Endothelial cell of umbilical vein (primary cell): ENCODE results near the gene STT3B. TPM values are rescaled to one million over a fixed set of nuclear protein-coding genes. Genes with fewer than 3 reads are reported as not detected.

Source experiments
- BruUV-seq: library from RNA; stranded (reverse); fragments of 400-500 nt; replicated peaks from 2 replicates; lab custom pipeline; 2021; lab: Mats Ljungman, UMichigan
- CTCF ChIA-PET: fragments of 300-600, 350-600 bp; sonication (Branson Sonifier 250); formaldehyde crosslinking; loops from one replicate; lab custom pipeline; 2021; ENCODE audit warnings: antibody characterized with exemption, inconsistent platforms; lab: Charles Lee
- POLR2A ChIA-PET: fragments of 300-600, 350-600 bp; sonication (Branson Sonifier 250); formaldehyde crosslinking; loops from one replicate; lab custom pipeline; 2021; ENCODE audit warnings: antibody characterized with exemption, inconsistent platforms; lab: Charles Lee
- DNase-seq: peaks from one replicate; pipeline ENCODE4 v3.0.0-alpha.2; 2011; ENCODE audit warnings: low read depth, low spot score
- FAIRE-seq: peaks from 2 replicates; lab custom pipeline; 2011; peaks lifted over from hg19 to GRCh38; lab: Jason Lieb, UNC
- H2AFZ ChIP-seq: 2 replicates; pipeline ENCODE4 v1.6.0; 2012; ENCODE audit warnings: low read depth, low read length, control low read depth, inconsistent platforms
- H3K27ac ChIP-seq: 2 replicates; pipeline ENCODE4 v1.5.1; 2011; ENCODE audit warnings: low read depth, mild to moderate bottlenecking, control low read depth, low read length, moderate library complexity; ENCODE audit not compliant: insufficient read depth
- H3K27me3 ChIP-seq, 2 experiments: 2 replicates each; pipeline versions ENCODE4 v1.6.0 to v1.6.1; 2011; ENCODE audit warnings: low read length in 2 of 2, mixed read lengths in 1 of 2; ENCODE audit not compliant: control insufficient read depth in 2 of 2, insufficient read depth in 2 of 2
- H3K36me3 ChIP-seq, 2 experiments: 2 replicates in 1 of 2; 3 replicates in 1 of 2; pipeline ENCODE4 v1.5.1; 2011; ENCODE audit warnings: low read length in 2 of 2, mild to moderate bottlenecking in 1 of 2, moderate library complexity in 1 of 2; ENCODE audit not compliant: control insufficient read depth in 2 of 2, insufficient read depth in 2 of 2; ENCODE audit errors: extremely low read depth in 1 of 2
- H3K4me1 ChIP-seq: 3 replicates; pipeline ENCODE4 v1.5.1; 2011; ENCODE audit warnings: mild to moderate bottlenecking, low read length; ENCODE audit not compliant: control insufficient read depth, insufficient read depth; ENCODE audit errors: extremely low read depth
- H3K4me2 ChIP-seq: 2 replicates; pipeline ENCODE4 v1.6.1; 2011; ENCODE audit warnings: low read length, control low read depth, mixed read lengths; ENCODE audit not compliant: insufficient read depth
- H3K4me3 ChIP-seq, 3 experiments: fragments of 200-600 bp in 1 of 3; sonication (generic), shearing (Covaris generic) in 1 of 3; replicated peaks in 1 of 3; 2 replicates each; pipeline ENCODE4 v1.5.1; 2011 to 2016; ENCODE audit warnings: control low read depth in 3 of 3, low read length in 3 of 3, mild to moderate bottlenecking in 2 of 3, inconsistent platforms in 1 of 3, low read depth in 1 of 3, moderate library complexity in 1 of 3; ENCODE audit not compliant: insufficient read depth in 1 of 3
- H3K79me2 ChIP-seq: 2 replicates; pipeline ENCODE4 v1.6.0; 2012; ENCODE audit warnings: low read length, inconsistent platforms; ENCODE audit not compliant: control insufficient read depth, insufficient read depth
- H3K9ac ChIP-seq: replicated peaks from 2 replicates; pipeline ENCODE3; 2011; ENCODE audit warnings: low read length, control low read depth; ENCODE audit not compliant: insufficient read depth; ENCODE audit errors: extremely low read depth
- H3K9me1 ChIP-seq: replicated peaks from 3 replicates; pipeline ENCODE4 v1.6.0; 2011; ENCODE audit warnings: mild to moderate bottlenecking, low read length; ENCODE audit not compliant: control insufficient read depth, insufficient read depth; ENCODE audit errors: extremely low read depth
- H3K9me3 ChIP-seq: replicated peaks from 2 replicates; pipeline ENCODE4 v1.5.1; 2012; ENCODE audit warnings: low read length, inconsistent platforms; ENCODE audit not compliant: control insufficient read depth, insufficient read depth
- H4K20me1 ChIP-seq: replicated peaks from 2 replicates; pipeline ENCODE3; 2011; ENCODE audit warnings: mild to moderate bottlenecking, low read length; ENCODE audit not compliant: control insufficient read depth, insufficient read depth; ENCODE audit errors: extremely low read depth
- EZH2 ChIP-seq: IDR thresholded peaks from 2 replicates; pipeline ENCODE4 v1.6.1; 2012; ENCODE audit warnings: borderline replicate concordance, low read depth, mild to moderate bottlenecking, moderate library complexity, low read length, inconsistent platforms; ENCODE audit not compliant: severe bottlenecking
- FOS ChIP-seq: IDR thresholded peaks from 2 replicates; pipeline ENCODE4 v1.6.1; 2011; ENCODE audit warnings: mild to moderate bottlenecking, low read length, moderate library complexity, borderline replicate concordance; ENCODE audit not compliant: insufficient read depth
- GATA2 ChIP-seq: IDR thresholded peaks from 2 replicates; pipeline ENCODE4 v1.7.0; 2011; ENCODE audit warnings: low read depth, mild to moderate bottlenecking, moderate library complexity, mixed read lengths, low read length; ENCODE audit not compliant: insufficient read length, insufficient read depth
- JUN ChIP-seq: IDR thresholded peaks from 2 replicates; pipeline ENCODE4 v1.6.1; 2011; ENCODE audit warnings: borderline replicate concordance, low read depth; ENCODE audit not compliant: insufficient read length, insufficient read depth
- MYC ChIP-seq: IDR thresholded peaks from one replicate; pipeline ENCODE4 v1.6.1; 2011; ENCODE audit warnings: mild to moderate bottlenecking, low read depth, low read length
- POLR2A ChIP-seq: IDR thresholded peaks from 2 replicates; pipeline ENCODE4 v1.6.1; 2012; ENCODE audit warnings: low read depth, mild to moderate bottlenecking, control low read depth, low read length
- POLR2AphosphoS5 ChIP-seq: IDR thresholded peaks from 2 replicates; pipeline ENCODE4 v1.6.1; 2012; ENCODE audit warnings: low read depth, mild to moderate bottlenecking, control low read depth, low read length, moderate library complexity; ENCODE audit not compliant: insufficient read depth
- dilution Hi-C: fragments of 300-500 bp; cut with MboI; formaldehyde crosslinking; loops from one replicate; pipeline ENCODE4 v1.15.0; 2019; ENCODE audit warnings: low sequenced_read_pairs; ENCODE audit not compliant: extremely low pct_ligation_motif_present
- intact Hi-C: fragments of 100-400 bp; cut with micrococcal nuclease; formaldehyde crosslinking; loops from one replicate; pipeline ENCODE4 v1.10.0; 2022
- polyA plus RNA-seq, 4 experiments: library from polyadenylated mRNA; depleted of rRNA in 3 of 4; stranded (reverse) in 3 of 4; unstranded in 1 of 4; fragments of >200 nt; gene quantifications; 2 replicates each; pipeline versions ENCODE4 v1.2.1 to v1.2.3, GENCODE V29; 2011 to 2012; ENCODE audit warnings: missing spikeins in 1 of 4
- total RNA-seq: library from RNA; stranded (reverse); gene quantifications from 2 replicates; pipeline ENCODE4 v1.2.3, GENCODE V29; 2021
- TF ChIP-seq, protein P1 (sequence below): IDR thresholded peaks from 2 replicates; pipeline ENCODE4 v1.6.1; 2011; ENCODE audit not compliant: insufficient read depth, insufficient read length
- TF ChIP-seq, protein P2 (sequence below), 2 donors: IDR thresholded peaks; 1 replicate in 1 of 2; 2 replicates in 1 of 2; pipeline ENCODE4 v1.5.1; 2011; ENCODE audit warnings: low read length in 2 of 2, mild to moderate bottlenecking in 2 of 2, moderate library complexity in 2 of 2, control low read depth in 1 of 2, inconsistent platforms in 1 of 2, low read depth in 1 of 2; ENCODE audit not compliant: insufficient read depth in 1 of 2; ENCODE audit errors: extremely low read depth in 1 of 2

STT3B gene
- total and polyA plus RNA-seq, 2 donors (not counting 3 experiments of a cell fraction or from before 2014, with no cell fraction given) = 56.4 to 113 TPM

DNA sequence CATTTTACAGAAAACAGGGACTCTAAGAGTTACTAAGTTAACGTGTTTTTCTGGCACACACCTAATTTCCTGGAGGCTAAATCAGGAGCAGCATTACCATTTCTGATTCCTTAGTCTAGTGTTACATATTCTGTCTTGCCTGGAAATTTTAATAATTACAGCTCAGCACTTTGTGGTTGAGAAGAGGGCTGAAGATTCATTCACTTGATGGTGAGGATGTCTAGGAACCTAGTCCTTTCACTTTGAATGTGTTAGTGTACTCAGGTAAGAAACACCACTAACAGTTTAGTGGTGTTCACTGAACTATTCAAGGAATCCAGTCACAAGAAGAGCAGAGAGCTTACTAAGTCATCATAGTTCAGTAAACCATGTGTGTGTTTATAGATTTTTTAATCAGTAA, 102.8 kb downstream of the STT3B start:
- intact Hi-C loops (no loop called here), dilution Hi-C loops (no loop called here)

DNA sequence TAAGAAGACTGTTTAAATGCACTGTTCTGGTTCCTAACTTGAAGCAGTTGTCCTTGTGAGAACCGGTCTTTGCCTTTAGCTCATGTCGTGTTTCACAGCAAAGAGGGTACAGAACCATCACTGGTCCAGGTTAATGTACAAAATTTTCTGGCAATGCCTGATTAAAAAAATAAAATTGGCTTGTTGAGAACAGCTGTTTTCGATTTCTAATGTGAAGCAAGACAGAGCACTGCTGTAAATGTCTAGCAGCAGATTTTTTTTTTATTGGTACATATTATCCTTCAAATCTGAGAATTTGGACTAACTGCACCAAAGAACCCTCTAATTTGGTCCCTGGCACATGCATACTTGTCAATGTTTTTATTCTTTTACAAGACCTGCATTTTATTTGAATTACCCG, 103.3 kb downstream of the STT3B start:
- H3K79me2 ChIP-seq = no peaks in the 10 kb centered on the region
- H3K4me3 ChIP-seq = no peak overlapping the region
- no peaks in the 10 kb centered on the region for H3K9me3 ChIP-seq
- CTCF ChIA-PET = interaction anchor here (1.3 to 1.5 kb wide), 2 partner anchors 10 to 25 kb away, joined by 3 to 4 read pairs; no protein-coding TSS in a partner anchor
- H3K9me1 ChIP-seq = no peaks in the 10 kb centered on the region
- no peak for TF ChIP-seq MYC
- no peak for TF ChIP-seq GATA2
- no peak for TF ChIP-seq EZH2
- TF ChIP-seq JUN = no peak
- no peak for TF ChIP-seq POLR2AphosphoS5
- no peak for TF ChIP-seq POLR2A
- TF ChIP-seq FOS = no peak
- TF ChIP-seq, protein P1, sequence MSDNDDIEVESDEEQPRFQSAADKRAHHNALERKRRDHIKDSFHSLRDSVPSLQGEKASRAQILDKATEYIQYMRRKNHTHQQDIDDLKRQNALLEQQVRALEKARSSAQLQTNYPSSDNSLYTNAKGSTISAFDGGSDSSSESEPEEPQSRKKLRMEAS = no peak
- TF ChIP-seq, protein P2, sequence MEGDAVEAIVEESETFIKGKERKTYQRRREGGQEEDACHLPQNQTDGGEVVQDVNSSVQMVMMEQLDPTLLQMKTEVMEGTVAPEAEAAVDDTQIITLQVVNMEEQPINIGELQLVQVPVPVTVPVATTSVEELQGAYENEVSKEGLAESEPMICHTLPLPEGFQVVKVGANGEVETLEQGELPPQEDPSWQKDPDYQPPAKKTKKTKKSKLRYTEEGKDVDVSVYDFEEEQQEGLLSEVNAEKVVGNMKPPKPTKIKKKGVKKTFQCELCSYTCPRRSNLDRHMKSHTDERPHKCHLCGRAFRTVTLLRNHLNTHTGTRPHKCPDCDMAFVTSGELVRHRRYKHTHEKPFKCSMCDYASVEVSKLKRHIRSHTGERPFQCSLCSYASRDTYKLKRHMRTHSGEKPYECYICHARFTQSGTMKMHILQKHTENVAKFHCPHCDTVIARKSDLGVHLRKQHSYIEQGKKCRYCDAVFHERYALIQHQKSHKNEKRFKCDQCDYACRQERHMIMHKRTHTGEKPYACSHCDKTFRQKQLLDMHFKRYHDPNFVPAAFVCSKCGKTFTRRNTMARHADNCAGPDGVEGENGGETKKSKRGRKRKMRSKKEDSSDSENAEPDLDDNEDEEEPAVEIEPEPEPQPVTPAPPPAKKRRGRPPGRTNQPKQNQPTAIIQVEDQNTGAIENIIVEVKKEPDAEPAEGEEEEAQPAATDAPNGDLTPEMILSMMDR (IDR thresholded peaks at IDR 0.05; ENCODE audit: extremely low read depth in 1 of 2, insufficient read depth in 1 of 2, low read depth in 1 of 2, low read length in 2 of 2) = no peak
- no peak overlapping the region for H3K9ac ChIP-seq
- H3K27ac ChIP-seq = no peak overlapping the region
- POLR2A ChIA-PET = no interaction called here
- H4K20me1 ChIP-seq = no peaks in the 10 kb centered on the region
- dilution Hi-C loops (no loop called here), intact Hi-C loops (no loop called here)
- no peaks in the 10 kb centered on the region for H3K4me1 ChIP-seq
- no TSS peak for BruUV-seq
- no peak overlapping the region for H2AFZ ChIP-seq
- H3K36me3 ChIP-seq = peaks cover 0 to 8% of the 10 kb centered on the region in 2 experiments
- no peaks in the 10 kb centered on the region for H3K27me3 ChIP-seq
- FAIRE-seq = no peak
- no peak for DNase-seq
- no peak overlapping the region for H3K4me2 ChIP-seq

More for the DNA sequence above, 102.8 kb downstream of the STT3B start:
- ChIA-PET CTCF (interaction anchor here (1.3 to 1.5 kb wide), 2 partner anchors 10 to 25 kb away, joined by 3 to 4 read pairs; no protein-coding TSS in a partner anchor), POLR2A (no interaction called here)
- H2AFZ ChIP-seq = no peak overlapping the region
- H3K9me1 ChIP-seq = no peaks in the 10 kb centered on the region
- H3K27me3 ChIP-seq = no peaks in the 10 kb centered on the region
- no peak for DNase-seq
- H3K9me3 ChIP-seq = no peaks in the 10 kb centered on the region
- TF ChIP-seq GATA2 (no peak), POLR2A (no peak)
- H3K4me1 ChIP-seq = no peaks in the 10 kb centered on the region
- H3K4me2 ChIP-seq = no peak overlapping the region
- H3K79me2 ChIP-seq = no peaks in the 10 kb centered on the region
- H3K36me3 ChIP-seq = peaks cover 0 to 8% of the 10 kb centered on the region in 2 experiments
- H3K27ac ChIP-seq = no peak overlapping the region
- no peak overlapping the region for H3K9ac ChIP-seq
- H4K20me1 ChIP-seq = no peaks in the 10 kb centered on the region
- BruUV-seq = no TSS peak
- FAIRE-seq = no peak
- H3K4me3 ChIP-seq = no peak overlapping the region
